K562 (cell line): ENCODE results near the gene GADD45GIP1. TPM values are rescaled to one million over a fixed set of nuclear protein-coding genes. Genes with fewer than 3 reads are reported as not detected.

Experiments
- ARID2 ChIP-seq: fragments of 450-650 bp; IDR thresholded peaks from 2 replicates; pipeline ENCODE4 v1.6.1; 2017; ENCODE audit warnings: antibody characterized with exemption, mild to moderate bottlenecking
- BRD9 ChIP-seq: fragments of 450-650 bp; IDR thresholded peaks from 2 replicates; pipeline ENCODE4 v1.6.1; 2018; ENCODE audit warnings: low read depth; ENCODE audit not compliant: partially characterized antibody
- CBFB ChIP-seq: sonication (generic); formaldehyde crosslinking; IDR thresholded peaks from 2 replicates; pipeline ENCODE4 v1.4.0; 2020; ENCODE audit warnings: mild to moderate bottlenecking, missing genetic modification reagents
- CBX5 ChIP-seq: IDR thresholded peaks from 2 replicates; pipeline ENCODE4 v1.6.1; 2014; ENCODE audit warnings: low read depth, borderline replicate concordance
- CGGBP1 ChIP-seq: fragments of 250-450 bp; sonication (Bioruptor Pico); IDR thresholded peaks from 2 replicates; pipeline ENCODE4 v1.9.0; 2021; ENCODE audit warnings: mild to moderate bottlenecking
- CLOCK ChIP-seq: fragments of 250-450 bp; sonication (Bioruptor Pico); IDR thresholded peaks from 2 replicates; pipeline ENCODE4 v1.4.0; 2020; ENCODE audit warnings: mild to moderate bottlenecking, moderate library complexity, borderline replicate concordance
- HMG20A ChIP-seq: fragments of 450-650 bp; formaldehyde crosslinking; conservative IDR thresholded peaks from 2 replicates; pipeline ENCODE4 v1.4.0; 2020; ENCODE audit warnings: mild to moderate bottlenecking, mixed read lengths
- MED1 ChIP-seq: sonication (generic); formaldehyde crosslinking; IDR thresholded peaks from 2 replicates; pipeline ENCODE4 v1.8.1; 2023; ENCODE audit warnings: missing genetic modification reagents, borderline replicate concordance
- PATZ1 ChIP-seq: fragments of 250-450 bp; sonication (Bioruptor Pico); IDR thresholded peaks from 2 replicates; pipeline ENCODE4 v1.5.0; 2020; ENCODE audit warnings: mild to moderate bottlenecking, borderline replicate concordance
- RREB1 ChIP-seq: fragments of 250-450 bp; sonication (Bioruptor Pico); IDR thresholded peaks from 2 replicates; pipeline ENCODE4 v1.4.0; 2020
- WHSC1 ChIP-seq: IDR thresholded peaks from one replicate; pipeline ENCODE4 v1.6.1; 2012; ENCODE audit warnings: low read length, control low read depth, inconsistent platforms
- ZKSCAN8 ChIP-seq: fragments of 200-800 bp; sonication (Bioruptor generic); IDR thresholded peaks from 2 replicates; pipeline ENCODE4 v1.6.1; 2016; ENCODE audit warnings: missing genetic modification characterization, missing compliant biosample characterization
- ZNF146 ChIP-seq: IDR thresholded peaks from one replicate; pipeline ENCODE4 v1.6.1; 2018; ENCODE audit warnings: missing compliant biosample characterization; ENCODE audit not compliant: unreplicated experiment
- ZNF445 ChIP-seq: fragments of 250-450 bp; sonication (Bioruptor Pico); IDR thresholded peaks from 2 replicates; pipeline ENCODE4 v1.4.0; 2020; ENCODE audit warnings: low read depth, mild to moderate bottlenecking, moderate library complexity
- ZNF449 ChIP-seq: fragments of 250-450 bp; sonication (Bioruptor Pico); IDR thresholded peaks from 2 replicates; pipeline ENCODE4 v1.8.0; 2022; ENCODE audit warnings: moderate library complexity, mild to moderate bottlenecking, inconsistent platforms
- ZNF830 ChIP-seq: fragments of 250-450 bp; sonication (Bioruptor Pico); IDR thresholded peaks from 2 replicates; pipeline ENCODE4 v1.5.0; 2021; ENCODE audit warnings: mild to moderate bottlenecking
- polyA plus RNA-seq, 8 experiments: library from polyadenylated mRNA; depleted of rRNA in 4 of 8; stranded (reverse) in 5 of 8; unstranded in 3 of 8; fragments of >200 nt; fragmentation: Nextera tagmentation in 2 of 8; fragmentation: Illumina TruSeq in 1 of 8; extraction: Ambion mirVana in 2 of 8; extraction: Trizol in 1 of 8; gene quantifications; 2 replicates each; pipeline versions ENCODE4 v1.2.1 to v1.2.3, GENCODE V29; 2011 to 2014; ENCODE audit warnings: inconsistent platforms in 1 of 8, missing spikeins in 1 of 8
- total RNA-seq, 7 experiments: library from RNA; depleted of rRNA in 6 of 7; stranded (reverse); fragments of >200 nt in 6 of 7; fragmentation: Illumina TruSeq in 2 of 7; extraction: Trizol in 2 of 7; gene quantifications; 2 replicates each; pipeline versions ENCODE4 v1.2.1 to v1.2.3, GENCODE V29; 2011 to 2021; ENCODE audit warnings: low replicate concordance in 1 of 7

Gene GADD45GIP1
- total and polyA plus RNA-seq, 9 of the 15 experiments (the other 6 are each of a cell fraction or from before 2014, with no cell fraction given) = 5.1 to 161 (median 29.2) TPM

- TF ChIP-seq RREB1 (CRISPR knock-in tag) = peak; percentile 39; the same call in 1 of the 2 replicates
- TF ChIP-seq CBFB (CRISPR knock-in tag) = no peak
- no peak for TF ChIP-seq ZNF146 (CRISPR knock-in tag)
- TF ChIP-seq WHSC1 = no peak
- TF ChIP-seq MED1 = no peak
- TF ChIP-seq BRD9 = peak; percentile 54
- TF ChIP-seq ZNF449 (CRISPR knock-in tag) = no peak
- peak; percentile 11; the same call in 1 of the 2 replicates for TF ChIP-seq ARID2
- no peak for TF ChIP-seq ZNF445
- TF ChIP-seq CGGBP1 (CRISPR knock-in tag) = no peak
- no peak for TF ChIP-seq PATZ1 (CRISPR knock-in tag)
- no peak for TF ChIP-seq ZNF830 (CRISPR knock-in tag)
- 0 out of 2 replicates have a peak, but pooled peaks have one; percentile 50 for TF ChIP-seq ZKSCAN8 (CRISPR knock-in tag)
- no peak for TF ChIP-seq HMG20A
- no peak for TF ChIP-seq CLOCK
- no peak for TF ChIP-seq CBX5
Measured at GRCh38 chr19:12983542-12984142, 26.6 kb upstream of the GADD45GIP1 start (continued).
